ENCODE data around the gene ATG9B. TPM values are rescaled to one million over a fixed set of nuclear protein-coding genes. Genes with fewer than 3 reads are reported as not detected.

The ATG9B gene
- total RNA-seq, 4 donors from 2014 or later, result 0.42 TPM; not detected in 3

- DNase-seq (ENCODE audit: extremely low spot score), result no peak
- intact Hi-C loops (cut with DNase I), result no loop called here
- H3K36me3 ChIP-seq, result no peaks in the 10 kb centered on the region
- 18% methylated on average over 7 of the region's 13 CpGs for WGBS
- peak overlapping the region; percentile 60 to 72 (median 63) for H3K4me3 ChIP-seq
- no peaks in the 10 kb centered on the region for H3K9me3 ChIP-seq
- peak overlapping the region; percentile 86 to 88 (median 88) for H3K27ac ChIP-seq (replicated peaks in 1 of 4)
- peaks cover 0 to 48% (median 6%) of the 10 kb centered on the region in 4 donors for H3K27me3 ChIP-seq
- peaks cover 56 to 84% (median 84%) of the 10 kb centered on the region in 4 donors for H3K4me1 ChIP-seq
- TF ChIP-seq POLR2A (IDR thresholded peaks at IDR 0.05; ENCODE audit: low read depth), result no peak
- TF ChIP-seq EP300 (IDR thresholded peaks at IDR 0.05), result peak; percentile 66
- peak; percentile 86 to 88 for TF ChIP-seq POLR2AphosphoS5 (IDR thresholded peaks at IDR 0.05)
These were observed 47.5 kb downstream of the ATG9B start for GRCh38 chr7:150976529-150977381.

- no peaks in the 10 kb centered on the region for H3K36me3 ChIP-seq
- H3K27me3 ChIP-seq, result peaks cover 0 to 48% (median 6%) of the 10 kb centered on the region in 4 donors
- peak overlapping the region; percentile 86 to 88 (median 88) for H3K27ac ChIP-seq (replicated peaks in 1 of 4)
- intact Hi-C loops (cut with DNase I), result no loop called here
- WGBS, result 63% methylated on average over 9 of the region's 9 CpGs
- no peak for DNase-seq (ENCODE audit: extremely low spot score)
- TF ChIP-seq EP300 (IDR thresholded peaks at IDR 0.05) (no peak), POLR2A (IDR thresholded peaks at IDR 0.05; ENCODE audit: low read depth) (no peak), CTCF (IDR thresholded peaks at IDR 0.05) (no peak), POLR2AphosphoS5 (IDR thresholded peaks at IDR 0.05) (no peak)
- H3K9me3 ChIP-seq, result no peaks in the 10 kb centered on the region
- peaks cover 66 to 94% (median 94%) of the 10 kb centered on the region in 4 donors for H3K4me1 ChIP-seq
- H3K4me3 ChIP-seq, result peak overlapping the region; percentile 50 to 60 (median 56)
These were observed 48.6 kb downstream of the ATG9B start for GRCh38 chr7:150975536-150976319.

- no peaks in the 10 kb centered on the region for H3K9me3 ChIP-seq
- intact Hi-C loops (cut with DNase I), result no loop called here
- TF ChIP-seq POLR2A (IDR thresholded peaks at IDR 0.05; ENCODE audit: low read depth), result no peak
- TF ChIP-seq EP300 (IDR thresholded peaks at IDR 0.05), result no peak
- TF ChIP-seq CTCF (IDR thresholded peaks at IDR 0.05), result peak in 2 of 3 experiments; percentile 43 to 45
- peak; percentile 53 to 60 for TF ChIP-seq POLR2AphosphoS5 (IDR thresholded peaks at IDR 0.05)
- DNase-seq (ENCODE audit: extremely low spot score), result no peak
- 3% methylated on average over 29 of the region's 89 CpGs for WGBS
- H3K4me3 ChIP-seq, result peak overlapping the region; percentile 50 to 60 (median 56)
- no peaks in the 10 kb centered on the region for H3K36me3 ChIP-seq
- H3K27ac ChIP-seq (replicated peaks in 1 of 4), result peak overlapping the region; percentile 86 to 88 (median 88)
- peaks cover 76 to 98% (median 96%) of the 10 kb centered on the region in 4 donors for H3K4me1 ChIP-seq
- H3K27me3 ChIP-seq, result peaks cover 0 to 48% (median 6%) of the 10 kb centered on the region in 4 donors
These were observed 49.6 kb downstream of the ATG9B start for GRCh38 chr7:150974468-150975391.

- Histone ChIP-seq H3K27me3 (peaks cover 0 to 43% (median 5%) of the 10 kb centered on the region in 4 donors), H3K9me3 (no peaks in the 10 kb centered on the region), H3K4me3 (peak overlapping the region; percentile 50 to 60 (median 56)), H3K27ac (replicated peaks in 1 of 4) (peak overlapping the region; percentile 86 to 88 (median 88)), H3K36me3 (no peaks in the 10 kb centered on the region), H3K4me1 (peaks cover 77 to 98% (median 96%) of the 10 kb centered on the region in 4 donors)
- no peak for TF ChIP-seq CTCF (IDR thresholded peaks at IDR 0.05)
- no peak for TF ChIP-seq POLR2A (IDR thresholded peaks at IDR 0.05; ENCODE audit: low read depth)
- TF ChIP-seq EP300 (IDR thresholded peaks at IDR 0.05), result no peak
- no peak for TF ChIP-seq POLR2AphosphoS5 (IDR thresholded peaks at IDR 0.05)
- intact Hi-C loops (cut with DNase I), result no loop called here
- WGBS, result 64% methylated on average over 21 of the region's 27 CpGs
- no peak for DNase-seq (ENCODE audit: extremely low spot score)
These were observed 50.5 kb downstream of the ATG9B start for GRCh38 chr7:150973571-150974451.

Measured in esophagus muscularis mucosa (tissue), 4 donors.